Activated naive CD8-positive, alpha-beta T cell treated with anti-CD3 and anti-CD28 coated beads, Interleukin-2, amount 10 ng/mL, durations not matched to agents 7 days and 5 days (primary cell): ENCODE measurements around the gene RBM28. TPM values are rescaled to one million over a fixed set of nuclear protein-coding genes. Genes with fewer than 3 reads are reported as not detected.

Experiments used
- ATAC-seq: fragments of 150-1000 bp; cut with Tn5 transposase; one replicate; pipeline ENCODE4 v1.10.0; 2021; ENCODE audit warnings: low read depth, moderate library complexity
- POLR2A ChIA-PET: fragments of 350-600 bp; sonication (Branson Sonifier 250); formaldehyde crosslinking; loops from one replicate; lab custom pipeline; 2021; ENCODE audit warnings: antibody characterized with exemption; lab: Charles Lee
- DNase-seq: peaks from one replicate; pipeline ENCODE4 v3.0.0; 2021
- H3K27ac Mint-ChIP-seq: one replicate; pipeline ENCODE4 v1.8.0; 2022; ENCODE audit warnings: mild to moderate bottlenecking, mixed read lengths
- H3K27me3 Mint-ChIP-seq: one replicate; pipeline ENCODE4 v1.8.0; 2022; ENCODE audit warnings: mild to moderate bottlenecking, moderate library complexity, mixed read lengths
- H3K36me3 Mint-ChIP-seq: one replicate; pipeline ENCODE4 v1.8.0; 2021; ENCODE audit warnings: mild to moderate bottlenecking, mixed read lengths
- H3K4me1 Mint-ChIP-seq: one replicate; pipeline ENCODE4 v1.8.0; 2021; ENCODE audit warnings: mixed read lengths
- H3K4me3 Mint-ChIP-seq: one replicate; pipeline ENCODE4 v1.8.0; 2022; ENCODE audit warnings: mild to moderate bottlenecking, moderate library complexity, mixed read lengths
- H3K9me3 Mint-ChIP-seq: one replicate; pipeline ENCODE4 v1.8.0; 2021; ENCODE audit warnings: mixed read lengths
- total RNA-seq, 2 experiments: library from RNA; stranded (reverse); gene quantifications; one replicate each; pipeline ENCODE4 v1.2.3, GENCODE V29; 2021

Gene RBM28
- total RNA-seq, 2 experiments from 2014 or later, result 42.0 to 42.9 TPM

DNA sequence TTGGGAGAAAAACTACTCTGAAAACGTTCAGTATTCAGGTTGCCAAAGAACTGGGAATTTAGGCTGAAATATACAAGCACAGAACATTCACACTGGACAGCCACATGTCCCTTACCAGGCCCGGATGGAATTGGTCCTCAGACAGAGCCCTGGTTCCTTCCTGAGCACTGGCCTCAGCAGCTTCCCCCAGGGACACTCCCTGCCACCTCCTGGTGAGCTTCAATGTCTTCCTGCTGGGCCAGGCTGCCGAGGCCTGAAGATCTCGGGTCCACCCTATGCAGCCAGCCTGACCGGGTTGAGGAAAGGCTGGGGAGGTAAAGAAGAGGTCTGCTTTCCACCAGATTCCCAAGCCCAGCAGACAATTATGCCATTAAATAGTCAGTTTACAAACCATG lies 77.8 kb downstream of the RBM28 start:
- no peak for ATAC-seq
- no peak for DNase-seq
- no peaks in the 10 kb centered on the region for H3K9me3 Mint-ChIP-seq
- H3K27ac Mint-ChIP-seq, result no peak overlapping the region
- peaks cover 35% of the 10 kb centered on the region for H3K27me3 Mint-ChIP-seq
- H3K36me3 Mint-ChIP-seq, result no peaks in the 10 kb centered on the region
- POLR2A ChIA-PET, result no interaction called here
- no peaks in the 10 kb centered on the region for H3K4me1 Mint-ChIP-seq
- H3K4me3 Mint-ChIP-seq, result no peak overlapping the region

GRCh38 chr7:128265156-128265905 lies 78.4 kb downstream of the RBM28 start:
- peaks cover 30% of the 10 kb centered on the region for H3K27me3 Mint-ChIP-seq
- no peak for DNase-seq
- ATAC-seq, result no peak
- no peaks in the 10 kb centered on the region for H3K36me3 Mint-ChIP-seq
- no peak overlapping the region for H3K27ac Mint-ChIP-seq
- no peaks in the 10 kb centered on the region for H3K9me3 Mint-ChIP-seq
- no peak overlapping the region for H3K4me3 Mint-ChIP-seq
- H3K4me1 Mint-ChIP-seq, result no peaks in the 10 kb centered on the region
- POLR2A ChIA-PET, result no interaction called here

DNA sequence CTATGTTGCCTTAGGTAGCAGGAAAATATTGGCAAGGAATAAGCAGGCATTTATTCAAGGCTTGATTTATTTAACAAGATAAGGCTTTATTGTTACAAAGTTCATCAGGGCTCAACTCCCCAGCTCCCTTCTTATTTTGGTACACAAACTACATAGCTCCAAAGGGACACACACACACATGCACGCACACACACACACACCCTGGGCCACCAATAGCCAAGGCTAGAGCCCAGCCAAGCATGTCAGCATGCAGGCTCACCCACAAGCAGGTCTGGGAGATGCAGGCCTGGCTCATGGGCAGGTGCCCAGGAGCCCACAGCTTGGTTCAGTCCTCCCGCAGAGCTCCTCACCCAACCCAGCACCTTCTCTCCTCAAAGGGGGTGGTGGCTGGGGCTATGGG lies 79.2 kb downstream of the RBM28 start:
- Mint-ChIP-seq H3K27me3 (peaks cover 23% of the 10 kb centered on the region), H3K4me3 (no peak overlapping the region), H3K36me3 (no peaks in the 10 kb centered on the region), H3K27ac (no peak overlapping the region), H3K9me3 (no peaks in the 10 kb centered on the region), H3K4me1 (no peaks in the 10 kb centered on the region)
- DNase-seq (no peak), ATAC-seq (no peak)
- POLR2A ChIA-PET, result no interaction called here

DNA sequence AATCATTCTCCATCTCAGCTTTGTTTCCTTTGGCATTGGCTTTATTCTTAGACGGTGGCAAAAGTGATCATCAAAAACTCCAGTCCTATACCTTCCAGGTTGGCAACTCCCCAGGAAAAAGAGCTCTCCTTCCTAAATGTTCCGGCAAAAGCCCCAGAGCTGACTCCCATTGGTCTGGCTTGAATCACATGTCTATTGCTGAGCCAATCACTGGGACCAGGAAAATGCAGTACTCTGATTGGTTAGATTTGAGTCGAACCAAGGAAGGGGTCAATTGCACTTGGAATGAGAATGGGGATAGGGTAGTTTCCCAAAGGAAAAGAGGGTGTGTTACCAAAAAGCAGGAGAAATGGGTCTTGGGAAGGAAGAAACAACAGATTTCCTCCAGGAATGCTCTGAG lies 80.3 kb downstream of the RBM28 start:
- peaks cover 16% of the 10 kb centered on the region for H3K27me3 Mint-ChIP-seq
- H3K4me1 Mint-ChIP-seq, result no peaks in the 10 kb centered on the region
- ATAC-seq (no peak), DNase-seq (no peak)
- H3K4me3 Mint-ChIP-seq, result no peak overlapping the region
- no peaks in the 10 kb centered on the region for H3K9me3 Mint-ChIP-seq
- no peaks in the 10 kb centered on the region for H3K36me3 Mint-ChIP-seq
- no peak overlapping the region for H3K27ac Mint-ChIP-seq
- POLR2A ChIA-PET, result no interaction called here

- no peak for ATAC-seq
- POLR2A ChIA-PET, result no interaction called here
Observed at GRCh38 chr7:128262273-128263028, 81.3 kb downstream of the RBM28 start.

DNA sequence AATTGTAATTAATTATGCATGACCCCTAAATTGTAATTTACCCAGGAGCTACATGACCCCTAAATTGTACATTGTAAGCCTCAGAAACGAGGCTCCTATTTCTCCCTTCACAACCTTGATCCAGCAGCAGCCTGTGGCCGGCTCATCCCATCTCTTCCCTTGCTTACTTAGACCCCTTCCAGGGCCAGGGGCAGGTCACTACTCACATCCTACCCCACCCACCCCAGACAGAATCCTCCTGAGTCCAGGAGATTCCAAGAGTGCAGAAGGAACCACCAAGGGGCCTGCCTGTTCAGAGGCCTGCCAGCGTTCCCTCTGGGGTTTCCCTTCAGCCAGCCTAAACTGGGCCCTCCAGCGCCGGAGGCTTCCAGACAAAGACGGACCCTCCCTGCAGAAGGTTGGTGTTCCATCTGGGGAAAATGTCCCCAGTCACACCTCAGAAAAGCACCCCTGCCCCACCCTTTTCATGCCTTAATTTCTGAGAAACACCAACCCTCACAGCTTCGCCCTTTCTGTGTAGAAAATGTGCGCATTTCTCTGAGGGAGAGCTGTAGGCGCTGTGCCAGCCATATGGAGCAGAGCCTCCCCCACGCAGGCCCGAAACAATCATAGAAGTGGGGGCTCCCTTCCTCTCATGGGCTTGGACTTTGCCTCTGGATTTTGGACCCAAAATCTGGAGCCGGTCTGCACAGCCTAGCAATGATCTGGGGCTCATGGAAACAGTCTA lies 83.5 kb downstream of the RBM28 start:
- Mint-ChIP-seq H3K36me3 (no peaks in the 10 kb centered on the region), H3K27me3 (peaks cover 7% of the 10 kb centered on the region), H3K27ac (no peak overlapping the region), H3K4me3 (no peak overlapping the region), H3K4me1 (peaks cover 2% of the 10 kb centered on the region), H3K9me3 (no peaks in the 10 kb centered on the region)
- ATAC-seq (no peak), DNase-seq (no peak)
- POLR2A ChIA-PET, result no interaction called here

More at GRCh38 chr7:128262273-128263028, 81.3 kb downstream of the RBM28 start:
- Mint-ChIP-seq H3K27ac (no peak overlapping the region), H3K4me1 (no peaks in the 10 kb centered on the region), H3K9me3 (no peaks in the 10 kb centered on the region), H3K36me3 (no peaks in the 10 kb centered on the region), H3K27me3 (peaks cover 12% of the 10 kb centered on the region), H3K4me3 (no peak overlapping the region)
- no peak for DNase-seq

GRCh38 chr7:128259131-128260061 lies 84.3 kb downstream of the RBM28 start:
- peaks cover 2% of the 10 kb centered on the region for H3K4me1 Mint-ChIP-seq
- no peak overlapping the region for H3K4me3 Mint-ChIP-seq
- ATAC-seq, result no peak

DNA sequence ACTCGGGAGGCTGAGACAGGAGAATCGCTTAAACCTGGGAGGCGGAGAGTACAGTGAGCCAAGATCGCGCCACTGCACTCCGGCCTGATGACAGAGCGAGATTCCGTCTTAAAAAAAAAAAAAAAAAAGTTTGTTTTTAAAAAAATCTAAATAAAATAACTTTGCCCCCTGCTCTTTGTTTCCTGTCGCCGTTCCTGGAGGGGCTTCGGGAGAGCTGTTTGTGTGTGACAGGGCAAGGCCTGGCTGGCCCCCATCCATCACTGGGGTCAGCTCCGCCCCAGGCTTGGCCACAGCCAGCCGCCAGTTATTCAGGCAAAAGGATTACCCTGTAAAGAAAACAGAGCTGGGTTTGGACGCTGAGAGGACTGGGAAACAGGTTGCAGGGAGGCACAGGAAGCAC lies 86.2 kb downstream of the RBM28 start:
- Mint-ChIP-seq H3K36me3 (no peaks in the 10 kb centered on the region), H3K9me3 (no peaks in the 10 kb centered on the region), H3K4me3 (no peak overlapping the region), H3K27ac (no peak overlapping the region), H3K27me3 (peaks cover 7% of the 10 kb centered on the region), H3K4me1 (peaks cover 3% of the 10 kb centered on the region)
- DNase-seq (no peak), ATAC-seq (no peak)
- POLR2A ChIA-PET, result no interaction called here

More at GRCh38 chr7:128259131-128260061, 84.3 kb downstream of the RBM28 start:
- Mint-ChIP-seq H3K9me3 (no peaks in the 10 kb centered on the region), H3K36me3 (no peaks in the 10 kb centered on the region), H3K27ac (no peak overlapping the region), H3K27me3 (peaks cover 7% of the 10 kb centered on the region)
- DNase-seq, result no peak
- POLR2A ChIA-PET, result no interaction called here

- no peak overlapping the region for H3K27ac Mint-ChIP-seq
- POLR2A ChIA-PET, result no interaction called here
- no peaks in the 10 kb centered on the region for H3K36me3 Mint-ChIP-seq
- H3K4me1 Mint-ChIP-seq, result peaks cover 3% of the 10 kb centered on the region
- H3K4me3 Mint-ChIP-seq, result no peak overlapping the region
- peaks cover 12% of the 10 kb centered on the region for H3K27me3 Mint-ChIP-seq
- no peaks in the 10 kb centered on the region for H3K9me3 Mint-ChIP-seq
- DNase-seq, result no peak
- ATAC-seq, result no peak
Observed at GRCh38 chr7:128255271-128255670, 88.4 kb downstream of the RBM28 start.

GRCh38 chr7:128254470-128254869 lies 89.2 kb downstream of the RBM28 start:
- no peak overlapping the region for H3K4me3 Mint-ChIP-seq
- no peaks in the 10 kb centered on the region for H3K36me3 Mint-ChIP-seq
- no peak overlapping the region for H3K27ac Mint-ChIP-seq
- no peaks in the 10 kb centered on the region for H3K9me3 Mint-ChIP-seq
- DNase-seq (no peak), ATAC-seq (no peak)
- POLR2A ChIA-PET, result no interaction called here
- peaks cover 12% of the 10 kb centered on the region for H3K27me3 Mint-ChIP-seq
- peaks cover 3% of the 10 kb centered on the region for H3K4me1 Mint-ChIP-seq

- Mint-ChIP-seq H3K27me3 (peaks cover 10% of the 10 kb centered on the region), H3K4me1 (peaks cover 3% of the 10 kb centered on the region), H3K36me3 (no peaks in the 10 kb centered on the region), H3K4me3 (no peak overlapping the region), H3K27ac (no peak overlapping the region), H3K9me3 (no peaks in the 10 kb centered on the region)
- POLR2A ChIA-PET, result no interaction called here
- ATAC-seq (no peak), DNase-seq (no peak)
Observed at GRCh38 chr7:128253701-128254100, 90.0 kb downstream of the RBM28 start.

DNA sequence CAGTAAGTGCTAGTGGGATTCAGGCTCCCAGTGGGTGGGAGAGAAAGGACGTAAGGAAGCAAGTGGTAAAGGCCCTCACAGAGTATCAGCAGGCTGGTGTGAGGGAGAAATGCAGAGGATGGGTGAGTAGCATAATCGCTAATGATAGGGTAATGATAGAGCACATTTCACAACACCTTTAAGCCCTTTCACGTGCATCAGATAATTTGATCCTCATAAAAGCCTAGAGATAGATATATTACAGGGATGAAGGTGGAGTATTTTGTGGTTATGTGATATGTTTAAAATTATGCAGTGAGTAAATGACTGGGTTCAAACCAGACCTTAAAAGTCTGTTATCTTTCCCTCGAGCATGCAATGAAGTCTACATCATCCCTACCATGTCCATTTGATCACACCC lies 92.4 kb downstream of the RBM28 start:
- no peak for DNase-seq
- Mint-ChIP-seq H3K4me3 (no peak overlapping the region), H3K27me3 (peaks cover 7% of the 10 kb centered on the region), H3K36me3 (no peaks in the 10 kb centered on the region), H3K27ac (no peak overlapping the region), H3K4me1 (peaks cover 3% of the 10 kb centered on the region), H3K9me3 (no peaks in the 10 kb centered on the region)
- ATAC-seq, result no peak
- POLR2A ChIA-PET, result no interaction called here
